Keratinocyte (primary cell): ENCODE data around the gene RGN. TPM values are rescaled to one million over a fixed set of nuclear protein-coding genes. Genes with fewer than 3 reads are reported as not detected.
"Not testable (repeated sequence)": the region's sequence is repeated elsewhere in the genome, so short reads cannot be mapped to it uniquely, and the experiment has no call there.

ENCODE experiments used
- DNase-seq: peaks from one replicate; pipeline ENCODE4 v3.0.0-alpha.2; 2011; ENCODE audit warnings: low read depth, missing footprints, low spot score
- FAIRE-seq: peaks from 2 replicates; lab custom pipeline; 2011; peaks lifted over from hg19 to GRCh38; lab: Jason Lieb, UNC
- H2AFZ ChIP-seq: 2 replicates; pipeline ENCODE4 v1.6.0; 2012; ENCODE audit warnings: low read length, control low read depth, inconsistent platforms; ENCODE audit not compliant: control insufficient read depth
- H3K27ac ChIP-seq: 2 replicates; pipeline ENCODE4 v1.5.1; 2011; ENCODE audit warnings: low read length; ENCODE audit not compliant: control insufficient read depth, insufficient read depth
- H3K27me3 ChIP-seq: 3 replicates; pipeline ENCODE4 v1.6.0; 2011; ENCODE audit warnings: low read length; ENCODE audit not compliant: control insufficient read depth, insufficient read depth; ENCODE audit errors: extremely low read depth
- H3K36me3 ChIP-seq, 2 experiments: 2 replicates in 1 of 2; 3 replicates in 1 of 2; pipeline ENCODE4 v1.5.1; 2011; ENCODE audit warnings: low read length in 2 of 2, mild to moderate bottlenecking in 1 of 2; ENCODE audit not compliant: control insufficient read depth in 2 of 2, insufficient read depth in 2 of 2; ENCODE audit errors: extremely low read depth in 1 of 2
- H3K4me1 ChIP-seq: 3 replicates; pipeline ENCODE4 v1.5.1; 2011; ENCODE audit warnings: low read length; ENCODE audit not compliant: control insufficient read depth, insufficient read depth; ENCODE audit errors: extremely low read depth
- H3K4me2 ChIP-seq: 3 replicates; pipeline ENCODE4 v1.6.0; 2011; ENCODE audit warnings: low read depth, low read length; ENCODE audit not compliant: control insufficient read depth, insufficient read depth; ENCODE audit errors: extremely low read depth
- H3K4me3 ChIP-seq, 3 experiments: fragments of 200-600 bp in 1 of 3; sonication (generic) in 1 of 3; 2 replicates in 2 of 3; 3 replicates in 1 of 3; pipeline ENCODE4 v1.5.1; 2011 to 2016; ENCODE audit warnings: low read length in 3 of 3, mild to moderate bottlenecking in 3 of 3, control low read depth in 2 of 3, inconsistent platforms in 1 of 3, low read depth in 1 of 3, mixed read lengths in 1 of 3, mixed run types in 1 of 3, moderate library complexity in 1 of 3; ENCODE audit not compliant: control insufficient read depth in 2 of 3, insufficient read depth in 2 of 3; ENCODE audit errors: extremely low read depth in 1 of 3
- H3K79me2 ChIP-seq: 2 replicates; pipeline ENCODE4 v1.6.0; 2012; ENCODE audit warnings: low read length; ENCODE audit not compliant: control insufficient read depth, insufficient read depth
- H3K9ac ChIP-seq: 3 replicates; pipeline ENCODE4 v1.6.0; 2011; ENCODE audit warnings: low read length; ENCODE audit not compliant: control insufficient read depth, insufficient read depth; ENCODE audit errors: extremely low read depth
- H3K9me1 ChIP-seq: 3 replicates; pipeline ENCODE4 v1.6.0; 2011; ENCODE audit warnings: low read length; ENCODE audit not compliant: control insufficient read depth, insufficient read depth; ENCODE audit errors: extremely low read depth
- H3K9me3 ChIP-seq: 2 replicates; pipeline ENCODE4 v1.5.1; 2012; ENCODE audit warnings: low read depth, low read length; ENCODE audit not compliant: control insufficient read depth
- H4K20me1 ChIP-seq: 3 replicates; pipeline ENCODE4 v1.6.0; 2011; ENCODE audit warnings: low read length; ENCODE audit not compliant: control insufficient read depth, insufficient read depth; ENCODE audit errors: extremely low read depth
- EZH2 ChIP-seq: IDR thresholded peaks from one replicate; pipeline ENCODE4 v1.6.1; 2012; ENCODE audit warnings: inconsistent platforms, mild to moderate bottlenecking, low read length, moderate library complexity
- dilution Hi-C: fragments of 300-500 bp; cut with MboI; formaldehyde crosslinking; loops from one replicate; pipeline ENCODE4 v1.7.0; 2020; ENCODE audit warnings: low sequenced_read_pairs; ENCODE audit not compliant: extremely low pct_ligation_motif_present
- polyA plus RNA-seq, 5 experiments: library from polyadenylated mRNA; depleted of rRNA in 3 of 5; stranded (reverse) in 3 of 5; stranded (forward) in 1 of 5; unstranded in 1 of 5; fragments of >200 nt; gene quantifications; 1 replicate in 1 of 5; 2 replicates in 3 of 5; 3 replicates in 1 of 5; pipeline versions ENCODE4 v1.2.1 to v1.2.3, GENCODE V29; 2011 to 2012; ENCODE audit warnings: missing spikeins in 2 of 5, low read depth in 1 of 5, low replicate concordance in 1 of 5
- TF ChIP-seq, protein P1 (sequence below), 3 experiments: IDR thresholded peaks in 1 of 3; conservative IDR thresholded peaks in 1 of 3; optimal IDR thresholded peaks in 1 of 3; 2 replicates in 2 of 3; 3 replicates in 1 of 3; pipeline versions ENCODE3 to v1.5.1; 2011; ENCODE audit warnings: low read length in 3 of 3, mild to moderate bottlenecking in 3 of 3, moderate library complexity in 2 of 3, control low read depth in 1 of 3, inconsistent platforms in 1 of 3; ENCODE audit not compliant: insufficient read depth in 2 of 3; ENCODE audit errors: extremely low read depth in 1 of 3

Gene RGN
- polyA plus RNA-seq, 1 donor (not counting 4 experiments of a cell fraction or from before 2014, with no cell fraction given), result not detected

DNA sequence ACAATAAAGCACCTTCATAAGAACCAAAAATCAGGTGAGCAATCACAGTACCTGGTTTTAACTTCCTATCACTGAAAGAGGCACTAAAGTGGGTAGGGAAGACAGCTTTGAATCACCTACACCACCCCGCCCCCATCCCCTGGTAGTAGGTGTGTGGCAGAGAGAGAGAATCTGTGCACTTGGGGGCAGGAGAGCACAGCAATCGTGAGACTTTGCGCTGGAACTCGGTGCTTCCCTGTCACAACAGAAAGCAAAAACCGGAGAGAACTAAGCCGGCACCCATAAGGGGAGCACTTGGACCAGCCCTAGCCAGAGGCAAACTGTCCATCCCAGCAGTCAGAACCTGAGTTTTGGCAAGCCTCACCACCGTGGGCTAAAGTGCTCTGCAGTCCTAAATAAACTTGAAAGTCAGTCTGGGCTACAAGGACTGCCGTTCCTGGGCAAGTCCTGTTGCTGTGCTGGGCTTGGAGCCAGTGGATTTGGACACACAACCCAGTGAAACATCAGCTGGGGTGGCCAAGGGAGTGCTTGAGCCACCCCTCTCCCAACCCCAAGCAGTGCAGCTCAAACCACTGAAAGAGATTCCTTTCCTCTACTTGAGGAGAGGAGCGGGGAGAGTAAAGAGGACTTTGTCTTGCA is 34.2 kb downstream of the RGN start:
- no peak for DNase-seq
- H3K4me2 ChIP-seq, result no peak overlapping the region
- H3K36me3 ChIP-seq, result no peaks in the 10 kb centered on the region
- H3K79me2 ChIP-seq, result no peaks in the 10 kb centered on the region
- H3K27me3 ChIP-seq, result no peaks in the 10 kb centered on the region
- dilution Hi-C loops, result no loop called here
- H3K4me3 ChIP-seq, result no peak overlapping the region
- H3K9me1 ChIP-seq, result no peaks in the 10 kb centered on the region
- TF ChIP-seq EZH2, result no peak
- TF ChIP-seq, protein P1, sequence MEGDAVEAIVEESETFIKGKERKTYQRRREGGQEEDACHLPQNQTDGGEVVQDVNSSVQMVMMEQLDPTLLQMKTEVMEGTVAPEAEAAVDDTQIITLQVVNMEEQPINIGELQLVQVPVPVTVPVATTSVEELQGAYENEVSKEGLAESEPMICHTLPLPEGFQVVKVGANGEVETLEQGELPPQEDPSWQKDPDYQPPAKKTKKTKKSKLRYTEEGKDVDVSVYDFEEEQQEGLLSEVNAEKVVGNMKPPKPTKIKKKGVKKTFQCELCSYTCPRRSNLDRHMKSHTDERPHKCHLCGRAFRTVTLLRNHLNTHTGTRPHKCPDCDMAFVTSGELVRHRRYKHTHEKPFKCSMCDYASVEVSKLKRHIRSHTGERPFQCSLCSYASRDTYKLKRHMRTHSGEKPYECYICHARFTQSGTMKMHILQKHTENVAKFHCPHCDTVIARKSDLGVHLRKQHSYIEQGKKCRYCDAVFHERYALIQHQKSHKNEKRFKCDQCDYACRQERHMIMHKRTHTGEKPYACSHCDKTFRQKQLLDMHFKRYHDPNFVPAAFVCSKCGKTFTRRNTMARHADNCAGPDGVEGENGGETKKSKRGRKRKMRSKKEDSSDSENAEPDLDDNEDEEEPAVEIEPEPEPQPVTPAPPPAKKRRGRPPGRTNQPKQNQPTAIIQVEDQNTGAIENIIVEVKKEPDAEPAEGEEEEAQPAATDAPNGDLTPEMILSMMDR (optimal IDR thresholded peaks at IDR 0.05 in 1 of 3, IDR thresholded peaks at IDR 0.05 in 1 of 3, conservative IDR thresholded peaks at IDR 0.05 in 1 of 3; ENCODE audit: extremely low read depth in 1 of 3, insufficient read depth in 2 of 3, low read length in 3 of 3), result peak in 1 of 3 experiments; percentile 17
- H3K4me1 ChIP-seq, result no peaks in the 10 kb centered on the region
- H3K9ac ChIP-seq, result no peak overlapping the region
- no peak overlapping the region for H2AFZ ChIP-seq
- no peaks in the 10 kb centered on the region for H4K20me1 ChIP-seq
- H3K9me3 ChIP-seq, result no peaks in the 10 kb centered on the region
- FAIRE-seq, result no peak
- no peak overlapping the region for H3K27ac ChIP-seq

DNA sequence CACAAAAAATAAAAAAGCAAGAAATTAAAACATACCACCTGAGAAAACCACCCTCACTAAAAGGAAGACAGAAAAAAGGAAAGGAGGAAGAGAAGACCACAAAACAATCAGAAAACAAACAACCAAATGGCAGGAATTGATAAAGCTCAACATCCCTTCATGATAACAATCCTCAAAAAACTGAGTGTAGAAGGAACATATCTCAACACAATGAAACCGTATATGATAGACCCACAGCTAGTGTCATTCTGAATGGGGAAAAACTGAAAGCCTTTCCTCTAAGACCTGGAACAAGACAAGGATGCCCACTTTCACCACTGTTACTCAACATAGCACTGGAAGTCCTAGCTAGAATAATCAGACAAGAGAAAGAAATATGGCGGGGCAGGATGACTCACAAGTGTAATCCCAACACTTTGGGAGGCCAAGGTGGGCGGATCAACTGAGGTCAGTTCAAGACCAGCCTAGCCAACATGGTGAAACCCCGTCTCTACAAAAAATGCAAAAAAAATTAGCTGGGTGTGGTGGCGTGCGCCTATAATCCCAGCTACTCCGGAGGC is 38.4 kb downstream of the RGN start:
- H3K9ac ChIP-seq, H4K20me1 ChIP-seq, H3K9me3 ChIP-seq, H3K79me2 ChIP-seq, H3K9me1 ChIP-seq, H3K4me2 ChIP-seq, H3K36me3 ChIP-seq, dilution Hi-C loops, DNase-seq, H3K27me3 ChIP-seq, H3K27ac ChIP-seq, FAIRE-seq, H3K4me3 ChIP-seq, H3K4me1 ChIP-seq, H2AFZ ChIP-seq: not testable (repeated sequence)

DNA sequence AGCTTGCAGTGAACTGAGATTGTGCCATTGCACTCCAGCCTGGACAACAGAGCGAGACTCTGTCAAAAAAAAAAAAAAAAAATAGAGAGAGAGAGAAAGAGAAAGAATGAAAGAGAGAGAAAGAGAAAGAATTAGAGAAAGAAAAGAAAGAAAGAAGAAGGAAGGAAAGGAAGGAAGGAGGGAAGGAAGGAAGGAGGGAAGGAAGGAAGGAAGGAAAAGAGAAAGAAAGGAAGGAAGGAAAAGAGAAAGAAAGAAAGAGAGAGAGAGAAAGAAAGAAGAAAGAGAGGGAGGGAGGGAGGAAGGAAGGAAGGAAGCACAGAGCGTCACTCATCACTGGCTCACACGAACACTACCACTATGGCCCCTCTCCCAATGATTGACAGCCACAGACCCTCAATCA is 46.2 kb downstream of the RGN start:
- H3K79me2 ChIP-seq, H3K9ac ChIP-seq, dilution Hi-C loops, DNase-seq, H3K4me1 ChIP-seq, H2AFZ ChIP-seq, FAIRE-seq, H3K27me3 ChIP-seq, H3K9me3 ChIP-seq, H3K27ac ChIP-seq, H3K4me2 ChIP-seq, H3K36me3 ChIP-seq, H3K4me3 ChIP-seq, H3K9me1 ChIP-seq, H4K20me1 ChIP-seq: not testable (repeated sequence)
